ENCODE measurements around the gene ANAPC13. TPM values are rescaled to one million over a fixed set of nuclear protein-coding genes. Genes with fewer than 3 reads are reported as not detected.

The ANAPC13 gene
- total RNA-seq, 3 donors from 2014 or later (not counting 1 experiment from before 2014, with no cell fraction given), result 16.1 to 20.4 (median 16.6) TPM

DNA sequence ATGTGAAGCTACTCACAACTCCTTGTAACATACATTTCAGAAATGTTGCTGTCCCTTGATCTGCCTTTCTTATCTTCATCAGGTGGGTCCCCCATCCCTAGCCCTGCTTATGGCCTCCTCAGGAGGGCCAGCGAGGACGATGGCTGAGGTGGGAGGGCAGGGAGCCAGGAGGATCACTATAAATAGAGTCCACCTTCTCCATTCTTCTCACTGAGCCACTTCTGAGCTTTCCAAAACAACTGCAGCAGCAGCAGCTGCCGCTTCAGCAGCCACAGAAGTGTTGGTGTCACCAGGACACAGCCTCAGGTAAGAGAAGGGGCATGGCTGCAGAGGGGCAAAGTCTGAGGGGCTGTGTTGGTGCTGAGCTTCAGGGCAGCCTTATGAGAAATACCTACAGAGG is 53.5 kb downstream of the ANAPC13 start:
- WGBS (ENCODE audit: insufficient coverage), result 96% methylated on average over 3 of the region's 3 CpGs
- Mint-ChIP-seq H3K4me3 (no peak overlapping the region), H3K9me3 (no peaks in the 10 kb centered on the region), H3K36me3 (no peaks in the 10 kb centered on the region), H3K4me1 (no peaks in the 10 kb centered on the region), H3K27me3 (ENCODE audit: low read depth in 2 of 2) (peaks cover 11 to 49% of the 10 kb centered on the region in 2 donors), H3K27ac (no peak overlapping the region)
- intact Hi-C loops (cut with micrococcal nuclease), result no loop called here
- H3K4me1 ChIP-seq (ENCODE audit: control insufficient read depth, insufficient read depth, low read length), result no peaks in the 10 kb centered on the region
- no peaks in the 10 kb centered on the region for H3K27me3 ChIP-seq (ENCODE audit: control insufficient read depth, insufficient read depth, low read length)
- H3K27ac ChIP-seq (ENCODE audit: low read length), result no peak overlapping the region
- H3K4me3 ChIP-seq (ENCODE audit: low read length), result no peak overlapping the region
- no peak for ATAC-seq
- DNase-seq, result no peak
- H3K9me3 ChIP-seq (ENCODE audit: control insufficient read depth, insufficient read depth, low read length), result no peaks in the 10 kb centered on the region
- no peaks in the 10 kb centered on the region for H3K36me3 ChIP-seq (ENCODE audit: control insufficient read depth, insufficient read depth, low read length)
- TF ChIP-seq, protein P1, sequence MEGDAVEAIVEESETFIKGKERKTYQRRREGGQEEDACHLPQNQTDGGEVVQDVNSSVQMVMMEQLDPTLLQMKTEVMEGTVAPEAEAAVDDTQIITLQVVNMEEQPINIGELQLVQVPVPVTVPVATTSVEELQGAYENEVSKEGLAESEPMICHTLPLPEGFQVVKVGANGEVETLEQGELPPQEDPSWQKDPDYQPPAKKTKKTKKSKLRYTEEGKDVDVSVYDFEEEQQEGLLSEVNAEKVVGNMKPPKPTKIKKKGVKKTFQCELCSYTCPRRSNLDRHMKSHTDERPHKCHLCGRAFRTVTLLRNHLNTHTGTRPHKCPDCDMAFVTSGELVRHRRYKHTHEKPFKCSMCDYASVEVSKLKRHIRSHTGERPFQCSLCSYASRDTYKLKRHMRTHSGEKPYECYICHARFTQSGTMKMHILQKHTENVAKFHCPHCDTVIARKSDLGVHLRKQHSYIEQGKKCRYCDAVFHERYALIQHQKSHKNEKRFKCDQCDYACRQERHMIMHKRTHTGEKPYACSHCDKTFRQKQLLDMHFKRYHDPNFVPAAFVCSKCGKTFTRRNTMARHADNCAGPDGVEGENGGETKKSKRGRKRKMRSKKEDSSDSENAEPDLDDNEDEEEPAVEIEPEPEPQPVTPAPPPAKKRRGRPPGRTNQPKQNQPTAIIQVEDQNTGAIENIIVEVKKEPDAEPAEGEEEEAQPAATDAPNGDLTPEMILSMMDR (IDR thresholded peaks at IDR 0.05), result no peak

DNA sequence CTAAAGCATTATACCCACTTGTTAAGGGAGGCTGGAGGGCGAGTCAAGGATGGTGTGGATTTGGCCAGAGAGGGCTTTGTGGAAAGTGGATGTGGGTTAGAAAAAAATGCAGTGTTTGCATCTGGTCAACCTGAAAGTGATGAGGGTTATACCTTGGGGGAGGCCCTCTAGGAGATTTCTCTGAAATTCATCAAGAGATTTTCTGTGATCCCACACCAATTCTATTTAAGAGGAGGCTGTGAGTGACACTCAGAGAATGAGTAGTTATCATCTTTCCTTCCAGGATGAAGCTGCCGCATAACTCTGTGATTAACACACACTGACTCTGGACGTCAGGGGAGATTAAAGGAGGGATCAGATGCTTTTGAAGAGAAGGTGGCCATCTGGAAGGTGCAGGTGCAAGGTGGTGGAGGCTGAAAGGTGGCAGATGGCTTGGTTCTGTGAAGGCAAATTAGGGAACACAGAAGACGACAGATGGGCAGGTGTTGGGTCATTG is 54.8 kb downstream of the ANAPC13 start:
- Histone ChIP-seq H3K27me3 (ENCODE audit: control insufficient read depth, insufficient read depth, low read length) (no peaks in the 10 kb centered on the region), H3K27ac (ENCODE audit: low read length) (no peak overlapping the region), H3K36me3 (ENCODE audit: control insufficient read depth, insufficient read depth, low read length) (no peaks in the 10 kb centered on the region), H3K9me3 (ENCODE audit: control insufficient read depth, insufficient read depth, low read length) (no peaks in the 10 kb centered on the region), H3K4me3 (ENCODE audit: low read length) (no peak overlapping the region), H3K4me1 (ENCODE audit: control insufficient read depth, insufficient read depth, low read length) (no peaks in the 10 kb centered on the region)
- no peaks in the 10 kb centered on the region for H3K9me3 Mint-ChIP-seq
- no peaks in the 10 kb centered on the region for H3K36me3 Mint-ChIP-seq
- H3K27me3 Mint-ChIP-seq (ENCODE audit: low read depth in 2 of 2), result peaks cover 11 to 43% of the 10 kb centered on the region in 2 donors
- intact Hi-C loops (cut with micrococcal nuclease), result no loop called here
- DNase-seq, result no peak
- ATAC-seq, result no peak
- H3K27ac Mint-ChIP-seq, result no peak overlapping the region
- 64% methylated on average over 4 of the region's 4 CpGs for WGBS (ENCODE audit: insufficient coverage)
- no peaks in the 10 kb centered on the region for H3K4me1 Mint-ChIP-seq
- H3K4me3 Mint-ChIP-seq, result no peak overlapping the region
- TF ChIP-seq, protein P1 (IDR thresholded peaks at IDR 0.05), result no peak

DNA sequence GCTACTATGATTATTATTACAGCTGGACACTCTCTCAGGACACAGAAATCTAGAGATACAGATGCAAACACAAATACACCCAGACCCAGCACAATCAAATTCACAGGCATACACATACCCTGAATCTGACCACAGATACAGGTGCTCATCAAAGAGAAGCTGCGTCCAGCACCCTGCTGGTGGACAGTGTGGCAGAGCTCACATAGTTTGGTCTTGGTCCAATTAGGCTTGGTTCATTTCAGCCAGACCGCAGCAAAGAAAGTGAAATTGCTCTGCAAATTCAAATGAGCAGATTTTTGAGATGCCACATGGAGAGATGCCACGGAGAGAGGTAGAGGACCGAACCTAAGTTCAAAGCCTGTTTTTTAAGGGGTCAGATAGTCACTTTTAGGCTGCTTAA is 55.6 kb downstream of the ANAPC13 start:
- Histone ChIP-seq H3K4me3 (ENCODE audit: low read length) (no peak overlapping the region), H3K36me3 (ENCODE audit: control insufficient read depth, insufficient read depth, low read length) (no peaks in the 10 kb centered on the region), H3K27me3 (ENCODE audit: control insufficient read depth, insufficient read depth, low read length) (no peaks in the 10 kb centered on the region), H3K27ac (ENCODE audit: low read length) (no peak overlapping the region), H3K4me1 (ENCODE audit: control insufficient read depth, insufficient read depth, low read length) (no peaks in the 10 kb centered on the region), H3K9me3 (ENCODE audit: control insufficient read depth, insufficient read depth, low read length) (no peaks in the 10 kb centered on the region)
- ATAC-seq (no peak), DNase-seq (no peak)
- H3K4me3 Mint-ChIP-seq, result no peak overlapping the region
- peaks cover 11 to 43% of the 10 kb centered on the region in 2 donors for H3K27me3 Mint-ChIP-seq (ENCODE audit: low read depth in 2 of 2)
- no peaks in the 10 kb centered on the region for H3K4me1 Mint-ChIP-seq
- TF ChIP-seq, protein P1 (IDR thresholded peaks at IDR 0.05), result no peak
- WGBS (ENCODE audit: insufficient coverage), result 90% methylated on average over 4 of the region's 4 CpGs
- no peaks in the 10 kb centered on the region for H3K9me3 Mint-ChIP-seq
- H3K27ac Mint-ChIP-seq, result no peak overlapping the region
- no peaks in the 10 kb centered on the region for H3K36me3 Mint-ChIP-seq
- intact Hi-C loops (cut with micrococcal nuclease), result no loop called here

DNA sequence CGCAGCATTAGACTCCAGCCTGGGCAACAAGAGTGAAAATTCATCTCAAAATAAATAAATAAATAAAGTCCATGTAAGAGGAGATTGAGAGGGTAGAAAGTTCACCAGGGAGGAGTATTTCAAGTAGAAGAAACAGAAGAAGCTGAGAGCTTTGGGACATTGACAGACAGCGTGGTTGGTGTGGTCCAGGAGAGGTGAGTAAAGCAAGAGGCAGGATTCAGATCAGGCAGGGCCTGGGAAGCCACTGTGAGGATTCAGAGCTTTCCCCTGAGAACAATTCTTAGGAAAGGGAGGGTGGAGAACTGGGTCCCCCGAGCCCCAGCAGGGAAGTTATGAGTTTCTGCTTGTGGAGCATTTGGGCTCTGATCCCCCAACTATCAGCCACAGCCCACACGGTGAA is 57.4 kb downstream of the ANAPC13 start:
- Mint-ChIP-seq H3K4me1 (no peaks in the 10 kb centered on the region), H3K4me3 (no peak overlapping the region), H3K36me3 (no peaks in the 10 kb centered on the region), H3K9me3 (no peaks in the 10 kb centered on the region), H3K27ac (no peak overlapping the region), H3K27me3 (ENCODE audit: low read depth in 2 of 2) (peaks cover 11 to 43% of the 10 kb centered on the region in 2 donors)
- DNase-seq (no peak), ATAC-seq (no peak)
- H3K36me3 ChIP-seq (ENCODE audit: control insufficient read depth, insufficient read depth, low read length), result no peaks in the 10 kb centered on the region
- intact Hi-C loops (cut with micrococcal nuclease), result no loop called here
- TF ChIP-seq, protein P1 (IDR thresholded peaks at IDR 0.05), result no peak
- no peaks in the 10 kb centered on the region for H3K27me3 ChIP-seq (ENCODE audit: control insufficient read depth, insufficient read depth, low read length)
- H3K4me1 ChIP-seq (ENCODE audit: control insufficient read depth, insufficient read depth, low read length), result no peaks in the 10 kb centered on the region
- no peaks in the 10 kb centered on the region for H3K9me3 ChIP-seq (ENCODE audit: control insufficient read depth, insufficient read depth, low read length)
- 81% methylated on average over 3 of the region's 4 CpGs for WGBS (ENCODE audit: insufficient coverage)
- H3K4me3 ChIP-seq (ENCODE audit: low read length), result no peak overlapping the region
- H3K27ac ChIP-seq (ENCODE audit: low read length), result no peak overlapping the region
